Heart right ventricle (tissue), 16 donors: Measurements from ENCODE around the gene EIF3M. TPM values are rescaled to one million over a fixed set of nuclear protein-coding genes. Genes with fewer than 3 reads are reported as not detected.

Source experiments
- ATAC-seq, 8 donors: fragments of 200-7000 bp; cut with Tn5 transposase; one replicate each; pipeline ENCODE4 v1.9.1; 2020; ENCODE audit warnings: mild to moderate bottlenecking in 8 of 8, moderate library complexity in 8 of 8, moderate number of reproducible peaks in 1 of 8
- DNase-seq, 2 donors: peaks; one replicate each; pipeline ENCODE4 v3.0.0-alpha.2; 2020
- H3K27ac ChIP-seq, 10 donors: fragments of 200-600 bp; sonication (generic) in 2 of 10; one replicate each; pipeline versions ENCODE4 v1.5.0 to v1.8.0; 2020 to 2022; ENCODE audit warnings: mild to moderate bottlenecking in 3 of 10
- H3K27me3 ChIP-seq, 7 donors: fragments of 200-600 bp; one replicate each; pipeline ENCODE4 v1.8.0; 2021 to 2022; ENCODE audit warnings: mild to moderate bottlenecking in 2 of 7
- H3K36me3 ChIP-seq, 9 donors: fragments of 200-600 bp; sonication (generic) in 1 of 9; one replicate each; pipeline versions ENCODE4 v1.5.0 to v1.8.0; 2020 to 2022; ENCODE audit warnings: mild to moderate bottlenecking in 2 of 9
- H3K4me1 ChIP-seq, 9 donors: fragments of 200-600 bp; sonication (generic) in 1 of 9; one replicate each; pipeline versions ENCODE4 v1.5.0 to v1.8.0; 2020 to 2022; ENCODE audit warnings: mild to moderate bottlenecking in 4 of 9
- H3K4me3 ChIP-seq, 10 donors: fragments of 200-600 bp; sonication (generic) in 2 of 10; one replicate each; pipeline versions ENCODE4 v1.5.0 to v1.8.0; 2020 to 2022; ENCODE audit warnings: mild to moderate bottlenecking in 7 of 10, moderate library complexity in 2 of 10
- H3K9me3 ChIP-seq, 11 donors: fragments of 200-600 bp in 10 of 11; sonication (generic) in 2 of 11; one replicate each; pipeline versions ENCODE4 v1.5.0 to v1.8.0; 2013 to 2022; ENCODE audit warnings: mild to moderate bottlenecking in 2 of 11, control low read depth in 1 of 11, moderate library complexity in 1 of 11
- CTCF ChIP-seq, 9 donors: fragments of 200-600 bp; sonication (generic) in 2 of 9; IDR thresholded peaks; one replicate each; pipeline versions ENCODE4 v1.5.0 to v1.8.0; 2021 to 2022; ENCODE audit warnings: antibody characterized with exemption in 9 of 9, mild to moderate bottlenecking in 5 of 9, moderate library complexity in 1 of 9
- WGBS, 2 donors: extraction: QIAGEN DNeasy Blood & Tissue Kit; methylation state at CpG; one replicate each; pipeline ENCODE4 v1.1.7; 2013; ENCODE audit warnings: inconsistent platforms in 1 of 2; 5-methylcytosine and 5-hydroxymethylcytosine counted together
- intact Hi-C, 10 donors: fragments of 100-400 bp; cut with DNase I; formaldehyde crosslinking; loops; one replicate each; pipeline versions ENCODE4 v1.11.1 to v1.14.2; 2022
- polyA plus RNA-seq, 2 donors: library from polyadenylated mRNA; stranded (reverse); fragments of 200-250 nt; gene quantifications; one replicate each; pipeline ENCODE4 v1.2.3, GENCODE V29; 2013
- total RNA-seq, 10 donors: library from RNA; stranded (reverse); fragmentation: NEBNext Ultra II Directional in 3 of 10; extraction: Animal tissue kit (Norgen Biotek cat#: 25700) in 3 of 10; gene quantifications; one replicate each; pipeline versions ENCODE4 v1.2.1 to v1.2.4, GENCODE V29; 2021 to 2023
- donor health status: Arrhythmogenic right ventricular cardiomyopathy.
- donor health status: ischemic (EF 13 %, LVEDD 7.1; RV severe dilation, severe dysfunction).
- donor health status: healthy with polysubstance abuse.
- donor health status: DM: no; HTN: yes; CAD: no.
- donor health status: DM: no; HTN: no; CAD: no.
- donor health status: ischemic (EF 25% LVEDD 6.9; RV normal size, moderate dysfunction).
- donor health status: ischemic (EF 25% LVEDD 5.7; RV mildly dilated, moderate dysfunction).
- donor health status: healthy.
- donor health status: DM: yes; HTN: yes; CAD: no.
- donor health status: Ischemic cardiomyopathy.
- donor health status: ischemic (EF 35%, LVEDD 5.7; RV mildly dilated, moderate dysfunction).
- donor health status: nonischemic (EF 11% LVEDD 7.7; RV severe dilation, severe dysfunction).
- donor health status: DM: yes; HTN: yes; CAD: no.
- donor health status: PGD.
- donor health status: ischemic (EF 29% LVEDD 5.4; RV normal size, mild dysfunction).
- donor health status: nonischemic (EF 23%, LVEDD 6.1; RV moderate dilation, normal function).

The EIF3M gene
- total and polyA plus RNA-seq, 12 donors: 128 to 303 (median 162) TPM

GRCh38 chr11:32613500-32614151 lies 30.0 kb downstream of the EIF3M start:
- H3K27me3 ChIP-seq: no peaks in the 10 kb centered on the region
- ATAC-seq (no peak), DNase-seq (no peak)
- intact Hi-C loops: loop anchor here in 4 of 10 donors (5.0 to 10.0 kb wide), 2 partner anchors 286 to 289 kb away; no protein-coding TSS in a partner anchor
- WGBS, 2 donors: 73 to 80% methylated on average over 4 of the region's 4 CpGs
- no peak overlapping the region for H3K27ac ChIP-seq
- peaks cover 0 to 8% (median 0%) of the 10 kb centered on the region in 9 donors for H3K4me1 ChIP-seq
- no peak for TF ChIP-seq CTCF (IDR thresholded peaks at IDR 0.05)
- H3K36me3 ChIP-seq: no peaks in the 10 kb centered on the region
- no peak overlapping the region for H3K4me3 ChIP-seq
- H3K9me3 ChIP-seq: peaks cover 0 to 9% (median 0%) of the 10 kb centered on the region in 11 donors

GRCh38 chr11:32615422-32615821 lies 31.8 kb downstream of the EIF3M start:
- H3K4me3 ChIP-seq: no peak overlapping the region
- TF ChIP-seq CTCF (IDR thresholded peaks at IDR 0.05): peak in 4 of 9 donors; percentile 33 to 50 (median 42)
- no peaks in the 10 kb centered on the region for H3K36me3 ChIP-seq
- H3K9me3 ChIP-seq: no peaks in the 10 kb centered on the region
- H3K4me1 ChIP-seq: peaks cover 0 to 8% (median 0%) of the 10 kb centered on the region in 9 donors
- intact Hi-C loops: loop anchor here in 3 of 10 donors (10.0 kb wide), 1 partner anchor 291 kb away; no protein-coding TSS in a partner anchor
- ATAC-seq: no peak
- no peaks in the 10 kb centered on the region for H3K27me3 ChIP-seq
- no peak overlapping the region for H3K27ac ChIP-seq
- no peak for DNase-seq

GRCh38 chr11:32616903-32617302 lies 33.3 kb downstream of the EIF3M start:
- intact Hi-C loops: loop anchor here in 3 of 10 donors (10.0 kb wide), 1 partner anchor 292 kb away; no protein-coding TSS in a partner anchor
- H3K27ac ChIP-seq: no peak overlapping the region
- no peaks in the 10 kb centered on the region for H3K27me3 ChIP-seq
- peaks cover 0 to 8% (median 0%) of the 10 kb centered on the region in 9 donors for H3K4me1 ChIP-seq
- H3K9me3 ChIP-seq: peaks cover 0 to 11% (median 0%) of the 10 kb centered on the region in 11 donors
- ATAC-seq: peak in 2 of 8 donors; percentile 67 to 71
- H3K4me3 ChIP-seq: no peak overlapping the region
- no peak for DNase-seq
- no peak for TF ChIP-seq CTCF (IDR thresholded peaks at IDR 0.05)
- no peaks in the 10 kb centered on the region for H3K36me3 ChIP-seq
- WGBS, 2 donors: 41 to 52% methylated on average over 4 of the region's 4 CpGs

- intact Hi-C loops: loop anchor here in 1 of 10 donors (10.0 kb wide), 1 partner anchor 64 kb away; no protein-coding TSS in a partner anchor
- H3K27ac ChIP-seq: no peak overlapping the region
- H3K4me1 ChIP-seq: no peaks in the 10 kb centered on the region
- no peak for ATAC-seq
- no peak for DNase-seq
- H3K4me3 ChIP-seq: no peak overlapping the region
- no peaks in the 10 kb centered on the region for H3K36me3 ChIP-seq
- no peak for TF ChIP-seq CTCF (IDR thresholded peaks at IDR 0.05)
- peaks cover 0 to 8% (median 0%) of the 10 kb centered on the region in 11 donors for H3K9me3 ChIP-seq
- H3K27me3 ChIP-seq: no peaks in the 10 kb centered on the region
These were observed 47.2 kb downstream of the EIF3M start for GRCh38 chr11:32630844-32631243.
